B cell (primary cell): ENCODE data around the gene RREB1. TPM values are rescaled to one million over a fixed set of nuclear protein-coding genes. Genes with fewer than 3 reads are reported as not detected.

Experiments
- ATAC-seq: fragments of 200-7000 bp; cut with Tn5 transposase; one replicate; pipeline ENCODE4 v1.10.0; 2021; ENCODE audit warnings: low read depth, mild to moderate bottlenecking, moderate number of reproducible peaks, moderate library complexity
- CTCF ChIA-PET: fragments of 350-600 bp; sonication (Branson Sonifier 250); formaldehyde crosslinking; loops from one replicate; lab custom pipeline; 2021; ENCODE audit warnings: antibody characterized with exemption, inconsistent platforms; lab: Charles Lee
- POLR2A ChIA-PET: fragments of 350-600 bp; sonication (Branson Sonifier 250); formaldehyde crosslinking; loops from one replicate; lab custom pipeline; 2021; ENCODE audit warnings: antibody characterized with exemption; lab: Charles Lee
- DNase-seq: peaks from one replicate; pipeline ENCODE4 v3.0.0; 2013
- H2AFZ ChIP-seq: 2 replicates; pipeline ENCODE4 v1.6.1; 2012; ENCODE audit warnings: mild to moderate bottlenecking, low read depth, low read length; ENCODE audit not compliant: insufficient read depth, poor library complexity, severe bottlenecking
- H3K27ac ChIP-seq, 2 donors: 1 replicate in 1 of 2; 2 replicates in 1 of 2; pipeline ENCODE4 v1.5.1; 2012 to 2013; ENCODE audit warnings: low read length in 2 of 2, mild to moderate bottlenecking in 2 of 2, moderate library complexity in 1 of 2
- H3K27me3 ChIP-seq, 4 experiments: fragments of 200-600 bp in 1 of 4; sonication (generic) in 1 of 4; replicated peaks in 1 of 4; 1 replicate in 2 of 4; 2 replicates in 2 of 4; pipeline versions ENCODE4 v1.6.1 to v1.7.0; 2013 to 2016; ENCODE audit warnings: low read length in 3 of 4, mild to moderate bottlenecking in 2 of 4, mixed read lengths in 1 of 4, moderate library complexity in 1 of 4; ENCODE audit not compliant: insufficient read depth in 4 of 4, control insufficient read depth in 3 of 4; ENCODE audit errors: control extremely low read depth in 1 of 4
- H3K36me3 ChIP-seq, 2 experiments: replicated peaks in 1 of 2; 1 replicate in 1 of 2; 2 replicates in 1 of 2; pipeline versions ENCODE4 v1.6.1 to v1.7.1; 2013; ENCODE audit warnings: low read length in 1 of 2; ENCODE audit not compliant: insufficient read depth in 2 of 2, control insufficient read depth in 1 of 2; ENCODE audit errors: control extremely low read depth in 1 of 2, extremely low read depth in 1 of 2
- H3K4me1 ChIP-seq, 2 donors: fragments of 200-600 bp in 1 of 2; sonication (generic) in 1 of 2; 1 replicate in 1 of 2; 2 replicates in 1 of 2; pipeline versions ENCODE4 v1.5.1 to v1.6.1; 2013 to 2017; ENCODE audit warnings: low read length in 2 of 2; ENCODE audit not compliant: control insufficient read depth in 2 of 2, insufficient read depth in 2 of 2
- H3K4me2 ChIP-seq: replicated peaks from 2 replicates; pipeline ENCODE3; 2012; ENCODE audit warnings: mild to moderate bottlenecking, low read depth, low read length; ENCODE audit not compliant: poor library complexity, severe bottlenecking
- H3K4me3 ChIP-seq, 5 experiments: fragments of 200-600 bp in 1 of 5; sonication (generic) in 1 of 5; 1 replicate in 3 of 5; 2 replicates in 2 of 5; pipeline versions ENCODE4 v1.5.1 to v1.7.0; 2011 to 2016; ENCODE audit warnings: low read length in 4 of 5, mild to moderate bottlenecking in 4 of 5, low read depth in 2 of 5, control low read depth in 1 of 5, moderate library complexity in 1 of 5; ENCODE audit not compliant: insufficient read depth in 1 of 5; ENCODE audit errors: control extremely low read depth in 1 of 5, extremely low read depth in 1 of 5
- H3K79me2 ChIP-seq: fragments of 200-600 bp; sonication (generic); one replicate; pipeline ENCODE4 v1.6.0; 2016; ENCODE audit warnings: low read length; ENCODE audit not compliant: control insufficient read depth, insufficient read depth
- H3K9ac ChIP-seq: fragments of 200-600 bp; sonication (generic); 2 replicates; pipeline ENCODE4 v1.6.1; 2017; ENCODE audit warnings: mild to moderate bottlenecking, low read length, moderate library complexity
- H3K9me3 ChIP-seq, 3 donors: one replicate each; pipeline versions ENCODE4 v1.6.1 to v1.7.1; 2013; ENCODE audit warnings: low read length in 2 of 3; ENCODE audit not compliant: control insufficient read depth in 2 of 3, insufficient read depth in 1 of 3; ENCODE audit errors: control extremely low read depth in 1 of 3
- H4K20me1 ChIP-seq: 2 replicates; pipeline ENCODE4 v1.6.0; 2012; ENCODE audit warnings: mild to moderate bottlenecking, low read length; ENCODE audit not compliant: insufficient read depth, control insufficient read depth, poor library complexity, severe bottlenecking
- H3K27ac Mint-ChIP-seq: one replicate; pipeline ENCODE4 v1.8.0; 2021; ENCODE audit warnings: mixed read lengths
- H3K27me3 Mint-ChIP-seq: one replicate; pipeline ENCODE4 v1.8.0; 2021; ENCODE audit warnings: mixed read lengths
- H3K4me1 Mint-ChIP-seq: one replicate; pipeline ENCODE4 v1.8.0; 2021; ENCODE audit warnings: mixed read lengths
- H3K4me3 Mint-ChIP-seq: one replicate; pipeline ENCODE4 v1.8.0; 2021; ENCODE audit warnings: mixed read lengths
- H3K9me3 Mint-ChIP-seq: one replicate; pipeline ENCODE4 v1.8.0; 2022; ENCODE audit warnings: mixed read lengths; ENCODE audit not compliant: insufficient read depth
- EZH2 ChIP-seq: IDR thresholded peaks from 2 replicates; pipeline ENCODE4 v1.6.1; 2012; ENCODE audit warnings: borderline replicate concordance, low read depth, mild to moderate bottlenecking, moderate library complexity, low read length; ENCODE audit not compliant: insufficient read depth, poor library complexity, severe bottlenecking
- WGBS: methylation state at CpG from one replicate; pipeline ENCODE4 v1.1.5; 2013; ENCODE audit warnings: missing lambda C conversion rate; ENCODE audit not compliant: insufficient coverage; 5-methylcytosine and 5-hydroxymethylcytosine counted together
- intact Hi-C: fragments of 100-400 bp; cut with micrococcal nuclease; formaldehyde crosslinking; loops from one replicate; pipeline ENCODE4 v1.10.0; 2022
- polyA plus RNA-seq: library from polyadenylated mRNA; depleted of rRNA; stranded (reverse); fragments of >200 nt; gene quantifications from 2 replicates; pipeline ENCODE4 v1.2.3, GENCODE V29; 2012
- total RNA-seq, 2 donors: library from RNA; stranded (reverse); fragments of 120-200 nt in 1 of 2; gene quantifications; 1 replicate in 1 of 2; 2 replicates in 1 of 2; pipeline versions ENCODE4 v1.2.3 to v1.2.4, GENCODE V29; 2013 to 2022
- TF ChIP-seq, protein P1 (sequence below): fragments of 200-600 bp; IDR thresholded peaks from one replicate; pipeline ENCODE4 v1.8.0; 2022; ENCODE audit warnings: antibody characterized with exemption, mild to moderate bottlenecking

The RREB1 gene
- total and polyA plus RNA-seq, 2 donors (not counting 1 experiment from before 2014, with no cell fraction given): 10.4 to 58.6 TPM

DNA sequence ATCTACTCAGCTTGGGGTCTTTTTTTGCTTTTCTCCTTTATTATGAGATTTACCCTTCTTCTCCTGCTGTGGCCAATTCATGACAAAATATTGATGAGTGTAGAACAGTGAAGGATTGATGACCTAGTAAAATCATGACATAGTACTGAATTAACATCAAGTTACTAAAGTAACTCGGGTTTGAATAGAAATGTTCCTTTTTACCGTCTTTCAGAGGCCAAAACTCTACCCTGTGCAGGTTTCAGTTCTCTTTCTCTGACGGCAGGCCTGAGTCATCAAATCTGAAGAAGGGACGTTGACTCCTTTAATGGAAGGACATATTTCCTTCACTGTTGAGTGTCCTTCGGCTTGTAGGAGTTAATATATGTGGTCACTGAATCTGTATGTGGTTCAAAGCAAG, 80.7 kb downstream of the RREB1 start:
- peak overlapping the region; percentile 33 for H3K4me3 Mint-ChIP-seq
- Histone ChIP-seq H3K9me3 (no peaks in the 10 kb centered on the region), H2AFZ (no peak overlapping the region), H3K9ac (no peak overlapping the region), H3K4me2 (peak overlapping the region; percentile 5), H4K20me1 (peaks cover 39% of the 10 kb centered on the region), H3K4me3 (no peak overlapping the region), H3K4me1 (peaks cover 8 to 14% of the 10 kb centered on the region in 2 donors), H3K27ac (peak overlapping the region in 1 of 2 donors; percentile 47), H3K36me3 (peaks cover 0 to 57% of the 10 kb centered on the region in 2 experiments), H3K27me3 (no peaks in the 10 kb centered on the region), H3K79me2 (peaks cover 20% of the 10 kb centered on the region)
- intact Hi-C loops: loop anchor here (1.0 kb wide), 2 partner anchors 14 to 82 kb away; no protein-coding TSS in a partner anchor
- ChIA-PET CTCF (interaction anchor here (1.4 kb wide), 1 partner anchor 78 kb away, joined by 3 read pairs; no protein-coding TSS in a partner anchor), POLR2A (no interaction called here)
- H3K27me3 Mint-ChIP-seq: no peaks in the 10 kb centered on the region
- peaks cover 16% of the 10 kb centered on the region for H3K4me1 Mint-ChIP-seq
- DNase-seq: peak; percentile 51
- H3K9me3 Mint-ChIP-seq: no peaks in the 10 kb centered on the region
- ATAC-seq: peak; percentile 79
- 0% methylated on average over 3 of the region's 5 CpGs for WGBS
- TF ChIP-seq, protein P1, sequence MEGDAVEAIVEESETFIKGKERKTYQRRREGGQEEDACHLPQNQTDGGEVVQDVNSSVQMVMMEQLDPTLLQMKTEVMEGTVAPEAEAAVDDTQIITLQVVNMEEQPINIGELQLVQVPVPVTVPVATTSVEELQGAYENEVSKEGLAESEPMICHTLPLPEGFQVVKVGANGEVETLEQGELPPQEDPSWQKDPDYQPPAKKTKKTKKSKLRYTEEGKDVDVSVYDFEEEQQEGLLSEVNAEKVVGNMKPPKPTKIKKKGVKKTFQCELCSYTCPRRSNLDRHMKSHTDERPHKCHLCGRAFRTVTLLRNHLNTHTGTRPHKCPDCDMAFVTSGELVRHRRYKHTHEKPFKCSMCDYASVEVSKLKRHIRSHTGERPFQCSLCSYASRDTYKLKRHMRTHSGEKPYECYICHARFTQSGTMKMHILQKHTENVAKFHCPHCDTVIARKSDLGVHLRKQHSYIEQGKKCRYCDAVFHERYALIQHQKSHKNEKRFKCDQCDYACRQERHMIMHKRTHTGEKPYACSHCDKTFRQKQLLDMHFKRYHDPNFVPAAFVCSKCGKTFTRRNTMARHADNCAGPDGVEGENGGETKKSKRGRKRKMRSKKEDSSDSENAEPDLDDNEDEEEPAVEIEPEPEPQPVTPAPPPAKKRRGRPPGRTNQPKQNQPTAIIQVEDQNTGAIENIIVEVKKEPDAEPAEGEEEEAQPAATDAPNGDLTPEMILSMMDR: no peak
- no peak for TF ChIP-seq EZH2
- peak overlapping the region; percentile 71 for H3K27ac Mint-ChIP-seq

- Histone ChIP-seq H3K36me3 (peaks cover 0 to 57% of the 10 kb centered on the region in 2 experiments), H3K4me2 (no peak overlapping the region), H3K27me3 (no peaks in the 10 kb centered on the region), H3K27ac (no peak overlapping the region), H3K4me3 (no peak overlapping the region), H3K79me2 (peaks cover 20% of the 10 kb centered on the region), H4K20me1 (peaks cover 35% of the 10 kb centered on the region), H3K9ac (no peak overlapping the region), H3K9me3 (no peaks in the 10 kb centered on the region), H2AFZ (no peak overlapping the region), H3K4me1 (peaks cover 8 to 14% of the 10 kb centered on the region in 2 donors)
- no peak overlapping the region for H3K4me3 Mint-ChIP-seq
- 99% methylated on average over 7 of the region's 9 CpGs for WGBS
- ATAC-seq (no peak), DNase-seq (no peak)
- intact Hi-C loops: no loop called here
- no peak overlapping the region for H3K27ac Mint-ChIP-seq
- H3K9me3 Mint-ChIP-seq: no peaks in the 10 kb centered on the region
- ChIA-PET POLR2A (no interaction called here), CTCF (interaction anchor here (1.2 kb wide), 1 partner anchor 29 kb away, joined by 3 read pairs; no protein-coding TSS in a partner anchor)
- no peaks in the 10 kb centered on the region for H3K27me3 Mint-ChIP-seq
- TF ChIP-seq, protein P1: no peak
- no peak for TF ChIP-seq EZH2
- H3K4me1 Mint-ChIP-seq: peaks cover 16% of the 10 kb centered on the region
Observed at GRCh38 chr6:7189101-7189758, 81.5 kb downstream of the RREB1 start.
